Activated naive CD8-positive, alpha-beta T cell treated with anti-CD3 and anti-CD28 coated beads for 36 hours (primary cell): ENCODE measurements around the gene MAPKBP1. TPM values are rescaled to one million over a fixed set of nuclear protein-coding genes. Genes with fewer than 3 reads are reported as not detected.

Experiments used
- DNase-seq: peaks from one replicate; pipeline ENCODE4 v3.0.0; 2021
- H3K27ac Mint-ChIP-seq: one replicate; pipeline ENCODE4 v1.8.0; 2022; ENCODE audit warnings: mild to moderate bottlenecking, moderate library complexity, mixed read lengths
- H3K27me3 Mint-ChIP-seq: one replicate; pipeline ENCODE4 v1.8.0; 2022; ENCODE audit warnings: mild to moderate bottlenecking, mixed read lengths
- H3K36me3 Mint-ChIP-seq: one replicate; pipeline ENCODE4 v1.8.0; 2021; ENCODE audit warnings: mild to moderate bottlenecking, mixed read lengths
- H3K4me1 Mint-ChIP-seq: one replicate; pipeline ENCODE4 v1.8.0; 2021; ENCODE audit warnings: mixed read lengths
- H3K4me3 Mint-ChIP-seq: one replicate; pipeline ENCODE4 v1.8.0; 2022; ENCODE audit warnings: mild to moderate bottlenecking, moderate library complexity, mixed read lengths
- H3K9me3 Mint-ChIP-seq: one replicate; pipeline ENCODE4 v1.8.0; 2022; ENCODE audit warnings: mixed read lengths
- total RNA-seq, 2 experiments: library from RNA; stranded (reverse); gene quantifications; one replicate each; pipeline ENCODE4 v1.2.3, GENCODE V29; 2021

MAPKBP1 gene
- total RNA-seq, 2 experiments from 2014 or later, result 13.2 to 14.2 TPM

GRCh38 chr15:41795996-41796856, 21.9 kb downstream of the MAPKBP1 start:
- no peaks in the 10 kb centered on the region for H3K36me3 Mint-ChIP-seq
- H3K27ac Mint-ChIP-seq, result no peak overlapping the region
- H3K9me3 Mint-ChIP-seq, result no peaks in the 10 kb centered on the region
- no peaks in the 10 kb centered on the region for H3K27me3 Mint-ChIP-seq
- no peak for DNase-seq
- no peak overlapping the region for H3K4me3 Mint-ChIP-seq
- H3K4me1 Mint-ChIP-seq, result peaks cover 26% of the 10 kb centered on the region

GRCh38 chr15:41797201-41797944, 23.1 kb downstream of the MAPKBP1 start:
- Mint-ChIP-seq H3K36me3 (no peaks in the 10 kb centered on the region), H3K27me3 (no peaks in the 10 kb centered on the region), H3K4me1 (peaks cover 19% of the 10 kb centered on the region), H3K9me3 (no peaks in the 10 kb centered on the region), H3K27ac (no peak overlapping the region), H3K4me3 (no peak overlapping the region)
- no peak for DNase-seq

DNA sequence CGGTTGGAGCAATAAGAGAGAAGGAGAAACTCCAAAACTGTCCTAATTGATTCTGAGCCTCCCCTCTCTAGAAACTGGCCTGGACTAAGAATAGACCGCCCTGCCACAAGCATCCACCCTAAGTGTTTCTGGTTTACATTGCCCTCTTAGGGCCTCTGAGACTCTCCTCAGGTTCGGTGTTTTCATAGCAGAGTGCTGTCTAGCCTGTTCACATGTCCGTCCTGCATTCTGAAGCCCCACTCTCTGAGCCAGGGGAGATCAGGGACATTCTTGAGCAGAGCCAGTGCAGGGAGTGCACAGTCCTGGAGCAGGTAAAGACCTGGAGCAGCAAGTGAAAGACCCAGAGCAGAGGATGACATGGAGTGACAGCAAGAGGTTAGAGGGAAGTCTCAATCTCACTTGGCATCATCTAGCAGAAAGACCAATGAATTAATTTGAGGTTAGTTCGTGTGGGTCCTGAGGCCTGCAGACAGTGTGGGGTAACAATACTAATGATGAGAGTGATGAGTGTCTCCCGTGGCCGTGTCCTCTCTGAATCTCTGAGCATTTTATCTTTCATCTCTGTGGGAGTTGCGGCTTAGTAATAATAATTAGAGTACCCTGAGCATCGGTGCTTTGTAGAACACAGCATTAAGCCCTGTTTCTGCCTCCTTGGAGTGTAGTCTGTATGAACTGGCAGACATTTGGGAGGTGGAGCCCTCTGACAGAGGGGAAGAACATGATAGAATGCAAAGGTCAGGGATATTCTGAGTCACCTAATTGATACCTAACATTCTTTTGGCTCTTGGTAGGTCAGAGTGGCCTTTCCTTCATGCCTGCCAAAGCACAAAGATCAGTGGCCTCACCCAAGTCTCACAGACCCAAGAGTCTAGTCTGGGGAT, 24.6 kb downstream of the MAPKBP1 start:
- Mint-ChIP-seq H3K27me3 (no peaks in the 10 kb centered on the region), H3K4me1 (peaks cover 19% of the 10 kb centered on the region), H3K4me3 (no peak overlapping the region), H3K9me3 (no peaks in the 10 kb centered on the region), H3K36me3 (peaks cover 2% of the 10 kb centered on the region), H3K27ac (peak overlapping the region; percentile 7)
- no peak for DNase-seq

- DNase-seq, result no peak
- H3K27ac Mint-ChIP-seq, result no peak overlapping the region
- no peak overlapping the region for H3K4me3 Mint-ChIP-seq
- no peaks in the 10 kb centered on the region for H3K9me3 Mint-ChIP-seq
- peaks cover 21% of the 10 kb centered on the region for H3K4me1 Mint-ChIP-seq
- no peaks in the 10 kb centered on the region for H3K27me3 Mint-ChIP-seq
- peaks cover 2% of the 10 kb centered on the region for H3K36me3 Mint-ChIP-seq
Observed at GRCh38 chr15:41799488-41799805, 25.2 kb downstream of the MAPKBP1 start.

DNA sequence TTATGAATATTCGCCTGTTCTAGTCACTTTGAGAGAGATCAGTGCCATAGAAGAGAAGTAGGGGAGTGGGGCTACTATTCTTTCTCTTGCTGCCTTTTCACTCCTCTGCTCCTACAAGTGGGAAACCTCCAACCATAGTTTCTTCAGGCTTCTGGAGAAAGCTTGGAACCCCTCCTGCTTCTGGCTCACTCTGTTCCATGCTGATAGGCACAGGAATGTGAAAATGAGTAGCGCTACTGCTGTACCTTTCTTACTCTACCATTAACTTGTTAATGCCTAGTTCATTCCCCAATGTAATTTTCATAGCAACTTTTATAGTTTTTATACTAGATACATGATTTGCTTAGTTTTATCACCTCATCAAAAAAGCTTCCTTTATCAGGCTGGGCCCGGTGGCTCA, 26.9 kb downstream of the MAPKBP1 start:
- no peaks in the 10 kb centered on the region for H3K9me3 Mint-ChIP-seq
- no peak overlapping the region for H3K4me3 Mint-ChIP-seq
- H3K27ac Mint-ChIP-seq, result no peak overlapping the region
- H3K36me3 Mint-ChIP-seq, result peaks cover 2% of the 10 kb centered on the region
- H3K4me1 Mint-ChIP-seq, result peaks cover 21% of the 10 kb centered on the region
- H3K27me3 Mint-ChIP-seq, result no peaks in the 10 kb centered on the region
- no peak for DNase-seq

- H3K4me3 Mint-ChIP-seq, result no peak overlapping the region
- peaks cover 19% of the 10 kb centered on the region for H3K4me1 Mint-ChIP-seq
- peaks cover 2% of the 10 kb centered on the region for H3K36me3 Mint-ChIP-seq
- no peaks in the 10 kb centered on the region for H3K9me3 Mint-ChIP-seq
- no peak overlapping the region for H3K27ac Mint-ChIP-seq
- no peaks in the 10 kb centered on the region for H3K27me3 Mint-ChIP-seq
- no peak for DNase-seq
Observed at GRCh38 chr15:41801850-41802455, 27.7 kb downstream of the MAPKBP1 start.

GRCh38 chr15:41804361-41804760, 30.1 kb downstream of the MAPKBP1 start:
- no peaks in the 10 kb centered on the region for H3K27me3 Mint-ChIP-seq
- no peak overlapping the region for H3K4me3 Mint-ChIP-seq
- H3K9me3 Mint-ChIP-seq, result no peaks in the 10 kb centered on the region
- no peak overlapping the region for H3K27ac Mint-ChIP-seq
- peaks cover 13% of the 10 kb centered on the region for H3K4me1 Mint-ChIP-seq
- peaks cover 2% of the 10 kb centered on the region for H3K36me3 Mint-ChIP-seq
- no peak for DNase-seq

DNA sequence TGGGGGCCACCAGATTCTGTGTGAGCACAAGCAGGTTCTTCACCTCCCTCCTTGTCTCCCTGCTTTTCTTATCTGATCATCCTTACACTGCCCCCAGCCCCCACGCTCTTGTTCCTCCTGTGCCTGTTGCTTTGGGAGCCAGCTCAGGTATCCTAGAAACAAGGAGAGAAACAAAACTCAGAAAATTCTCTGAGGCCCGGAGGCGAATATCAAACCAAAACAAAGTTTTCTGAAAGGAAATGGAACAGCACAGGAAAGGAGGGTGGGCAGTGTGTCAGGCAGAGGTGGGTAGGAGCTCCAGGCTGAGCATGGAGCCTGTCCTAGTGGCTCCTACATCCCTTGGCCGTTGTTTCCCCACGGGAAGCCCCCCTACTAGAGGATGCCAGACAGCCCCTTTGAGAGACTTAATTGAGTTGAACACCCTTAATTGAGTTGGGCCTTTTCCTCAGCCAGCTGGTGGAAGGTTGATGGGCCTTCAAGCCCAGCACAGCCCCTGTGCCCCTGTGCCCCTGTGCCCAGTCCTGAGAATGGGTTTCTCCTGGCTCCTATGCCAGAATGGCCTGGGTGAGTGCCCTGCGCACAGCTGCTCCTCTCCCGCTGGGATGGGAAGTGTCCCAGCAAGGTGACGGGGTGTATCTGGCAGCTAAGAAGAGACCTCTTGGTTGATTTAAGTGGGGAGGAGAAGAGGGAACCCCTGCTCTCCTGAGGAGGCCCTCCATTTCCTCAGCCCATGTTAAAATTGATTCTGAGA, 30.8 kb downstream of the MAPKBP1 start:
- Mint-ChIP-seq H3K27ac (peak overlapping the region; percentile 62), H3K27me3 (no peaks in the 10 kb centered on the region), H3K4me1 (peaks cover 18% of the 10 kb centered on the region), H3K9me3 (no peaks in the 10 kb centered on the region), H3K36me3 (peaks cover 2% of the 10 kb centered on the region), H3K4me3 (no peak overlapping the region)
- DNase-seq, result no peak

- DNase-seq, result no peak
- H3K27me3 Mint-ChIP-seq, result no peaks in the 10 kb centered on the region
- H3K36me3 Mint-ChIP-seq, result peaks cover 2% of the 10 kb centered on the region
- no peak overlapping the region for H3K4me3 Mint-ChIP-seq
- no peak overlapping the region for H3K27ac Mint-ChIP-seq
- H3K9me3 Mint-ChIP-seq, result no peaks in the 10 kb centered on the region
- peaks cover 20% of the 10 kb centered on the region for H3K4me1 Mint-ChIP-seq
Observed at GRCh38 chr15:41805711-41806110, 31.4 kb downstream of the MAPKBP1 start.

GRCh38 chr15:41806291-41807181, 32.3 kb downstream of the MAPKBP1 start:
- Mint-ChIP-seq H3K27ac (no peak overlapping the region), H3K9me3 (no peaks in the 10 kb centered on the region), H3K27me3 (no peaks in the 10 kb centered on the region), H3K4me1 (peaks cover 26% of the 10 kb centered on the region), H3K36me3 (peaks cover 2% of the 10 kb centered on the region), H3K4me3 (no peak overlapping the region)
- no peak for DNase-seq

GRCh38 chr15:41809121-41809520, 34.8 kb downstream of the MAPKBP1 start:
- Mint-ChIP-seq H3K36me3 (peaks cover 2% of the 10 kb centered on the region), H3K4me1 (peaks cover 26% of the 10 kb centered on the region), H3K4me3 (no peak overlapping the region), H3K27me3 (no peaks in the 10 kb centered on the region), H3K9me3 (no peaks in the 10 kb centered on the region), H3K27ac (no peak overlapping the region)
- no peak for DNase-seq

DNA sequence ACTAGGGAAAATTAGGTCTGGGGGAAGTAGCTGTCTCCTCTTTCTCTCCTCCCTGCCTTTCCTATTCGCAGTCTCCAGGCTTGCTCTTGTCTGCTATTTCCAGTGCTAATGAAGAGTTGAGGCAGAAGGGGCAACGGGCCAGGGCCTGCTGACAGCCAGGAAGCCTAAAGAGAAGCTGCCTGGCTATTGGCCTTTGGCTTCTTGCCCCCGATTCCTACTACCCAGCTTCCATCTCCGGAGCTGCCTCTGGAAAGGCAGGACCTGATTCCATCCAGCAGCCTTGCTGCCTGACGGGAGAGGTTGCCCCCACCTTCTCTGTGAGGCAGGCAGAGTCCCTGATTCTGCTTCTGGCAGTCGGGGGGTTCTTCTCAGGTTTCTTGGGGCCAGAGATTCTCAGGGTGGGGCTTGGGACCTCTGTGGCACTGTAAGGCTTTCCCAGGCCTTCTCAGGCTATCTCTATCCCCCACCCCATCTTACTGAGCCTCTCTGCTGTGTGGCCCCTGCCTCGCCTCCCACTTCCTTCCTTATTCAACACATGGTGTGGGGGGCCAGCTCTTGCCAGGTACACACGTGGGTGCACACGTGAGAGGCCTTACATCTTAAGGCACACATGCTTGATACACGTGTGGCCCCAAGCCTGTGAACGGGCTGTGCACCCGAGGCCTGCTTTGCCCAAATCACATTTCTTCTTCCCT, 35.4 kb downstream of the MAPKBP1 start:
- no peak overlapping the region for H3K4me3 Mint-ChIP-seq
- peaks cover 21% of the 10 kb centered on the region for H3K4me1 Mint-ChIP-seq
- peaks cover 2% of the 10 kb centered on the region for H3K36me3 Mint-ChIP-seq
- no peaks in the 10 kb centered on the region for H3K9me3 Mint-ChIP-seq
- no peaks in the 10 kb centered on the region for H3K27me3 Mint-ChIP-seq
- no peak overlapping the region for H3K27ac Mint-ChIP-seq
- no peak for DNase-seq
